Measurements from ENCODE around the gene LCN9. TPM values are rescaled to one million over a fixed set of nuclear protein-coding genes. Genes with fewer than 3 reads are reported as not detected.

LCN9 gene
- total RNA-seq = not detected

GRCh38 chr9:135662758-135663450 lies at the start of gene LCN9:
Gene LCN9, plus strand, starts transcription at chr9:135663309. Its CDS starts 13 bp downstream, at chr9:135663322.
- Mint-ChIP-seq H3K27ac (no peak within 1 kb of the TSS), H3K9me3 (no peaks in the 10 kb centered on the region), H3K36me3 (no peaks in the 10 kb centered on the region), H3K4me3 (no peak within 1 kb of the TSS), H3K4me1 (no peaks in the 10 kb centered on the region), H3K27me3 (no peaks in the 10 kb centered on the region)
- ATAC-seq (ENCODE audit: low read depth) (no peak), DNase-seq (no peak)
- POLR2A ChIA-PET = no interaction called here

DNA sequence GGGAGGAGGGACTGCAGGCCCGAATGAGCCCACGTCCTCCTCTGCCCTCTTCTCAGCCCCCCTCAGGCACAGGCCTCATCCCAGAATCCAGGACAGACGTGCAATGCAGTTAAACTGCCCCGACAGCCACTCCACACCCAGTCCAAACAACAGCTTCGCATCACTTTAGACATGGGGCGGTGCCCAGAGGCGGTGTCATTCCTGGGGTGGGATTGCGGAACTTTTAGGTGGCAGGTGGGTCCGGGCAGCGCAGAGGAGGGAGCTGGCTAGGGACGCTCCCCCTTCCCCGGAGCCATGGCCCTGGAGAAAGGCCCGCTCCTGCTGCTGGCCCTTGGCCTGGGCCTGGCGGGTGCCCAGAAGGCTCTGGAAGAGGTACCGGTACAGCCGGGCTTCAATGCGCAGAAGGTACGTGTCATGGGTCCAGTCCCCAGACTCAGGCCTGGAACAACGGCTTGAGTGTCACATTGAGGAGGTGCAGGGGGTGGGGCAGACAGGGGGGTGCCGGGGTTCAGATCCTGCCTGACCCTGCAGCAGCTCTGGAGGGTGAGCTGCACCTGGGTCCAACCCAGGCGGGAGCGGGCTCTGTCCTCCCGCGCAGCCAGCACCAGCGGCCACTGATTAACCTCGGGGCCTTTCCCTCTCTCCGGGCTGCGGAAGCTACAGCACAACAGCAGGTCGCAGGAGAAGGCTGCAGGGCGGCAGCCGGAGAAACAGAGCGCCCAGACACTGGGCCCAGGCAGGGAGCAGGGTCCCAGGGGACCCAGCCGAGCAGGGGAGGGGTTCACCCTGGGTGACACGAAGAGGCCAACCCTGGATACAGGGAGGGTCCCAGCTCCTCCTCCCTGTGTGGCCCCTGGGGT lies 48.9 kb upstream of the LCN9 start:
- POLR2A ChIA-PET = no interaction called here
- ATAC-seq (ENCODE audit: low read depth) (no peak), DNase-seq (no peak)
- Mint-ChIP-seq H3K4me1 (no peaks in the 10 kb centered on the region), H3K4me3 (no peak overlapping the region), H3K9me3 (no peaks in the 10 kb centered on the region), H3K27me3 (peaks cover 3% of the 10 kb centered on the region), H3K27ac (no peak overlapping the region), H3K36me3 (no peaks in the 10 kb centered on the region)

- no peak for DNase-seq
These were observed 48.1 kb upstream of the LCN9 start for GRCh38 chr9:135614821-135615665.

GRCh38 chr9:135615666-135616618 lies 47.2 kb upstream of the LCN9 start:
- Mint-ChIP-seq H3K4me1 (no peaks in the 10 kb centered on the region), H3K27me3 (no peaks in the 10 kb centered on the region), H3K36me3 (no peaks in the 10 kb centered on the region), H3K4me3 (no peak overlapping the region), H3K27ac (no peak overlapping the region), H3K9me3 (no peaks in the 10 kb centered on the region)
- DNase-seq (no peak), ATAC-seq (ENCODE audit: low read depth) (no peak)
- POLR2A ChIA-PET = no interaction called here

More at GRCh38 chr9:135614821-135615665, 48.1 kb upstream of the LCN9 start:
- H3K4me3 Mint-ChIP-seq = no peak overlapping the region
- no peaks in the 10 kb centered on the region for H3K36me3 Mint-ChIP-seq
- POLR2A ChIA-PET = no interaction called here
- H3K27me3 Mint-ChIP-seq = peaks cover 3% of the 10 kb centered on the region
- no peaks in the 10 kb centered on the region for H3K9me3 Mint-ChIP-seq
- ATAC-seq (ENCODE audit: low read depth) = no peak
- H3K27ac Mint-ChIP-seq = no peak overlapping the region
- H3K4me1 Mint-ChIP-seq = no peaks in the 10 kb centered on the region

- Mint-ChIP-seq H3K27me3 (peaks cover 2% of the 10 kb centered on the region), H3K9me3 (no peaks in the 10 kb centered on the region), H3K4me1 (no peaks in the 10 kb centered on the region), H3K4me3 (no peak overlapping the region), H3K27ac (no peak overlapping the region), H3K36me3 (no peaks in the 10 kb centered on the region)
- ATAC-seq (ENCODE audit: low read depth) (no peak), DNase-seq (no peak)
- POLR2A ChIA-PET = no interaction called here
These were observed 46.2 kb upstream of the LCN9 start for GRCh38 chr9:135616619-135617537.

DNA sequence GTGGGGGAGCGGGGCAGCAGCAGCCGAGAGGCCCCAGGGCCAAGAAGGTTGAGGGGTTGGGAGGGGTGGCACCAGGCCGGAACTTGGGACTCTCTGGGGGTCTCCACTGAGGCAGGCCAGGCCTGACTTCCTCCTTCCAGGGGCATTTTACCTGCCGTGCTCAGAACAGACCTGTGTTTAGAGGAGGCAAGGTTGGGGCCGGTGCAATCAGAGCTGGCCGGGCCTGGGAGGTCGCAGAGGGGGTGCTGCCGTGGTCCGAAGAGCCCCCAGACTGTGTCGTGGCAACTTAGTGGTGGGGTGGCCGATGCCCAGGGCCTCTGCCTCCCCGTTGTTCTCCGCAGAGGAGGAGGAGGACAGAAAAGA lies 45.6 kb upstream of the LCN9 start:
- DNase-seq (no peak), ATAC-seq (ENCODE audit: low read depth) (no peak)
- Mint-ChIP-seq H3K9me3 (no peaks in the 10 kb centered on the region), H3K4me1 (no peaks in the 10 kb centered on the region), H3K36me3 (no peaks in the 10 kb centered on the region), H3K27me3 (peaks cover 2% of the 10 kb centered on the region), H3K4me3 (no peak overlapping the region), H3K27ac (no peak overlapping the region)
- POLR2A ChIA-PET = no interaction called here

DNA sequence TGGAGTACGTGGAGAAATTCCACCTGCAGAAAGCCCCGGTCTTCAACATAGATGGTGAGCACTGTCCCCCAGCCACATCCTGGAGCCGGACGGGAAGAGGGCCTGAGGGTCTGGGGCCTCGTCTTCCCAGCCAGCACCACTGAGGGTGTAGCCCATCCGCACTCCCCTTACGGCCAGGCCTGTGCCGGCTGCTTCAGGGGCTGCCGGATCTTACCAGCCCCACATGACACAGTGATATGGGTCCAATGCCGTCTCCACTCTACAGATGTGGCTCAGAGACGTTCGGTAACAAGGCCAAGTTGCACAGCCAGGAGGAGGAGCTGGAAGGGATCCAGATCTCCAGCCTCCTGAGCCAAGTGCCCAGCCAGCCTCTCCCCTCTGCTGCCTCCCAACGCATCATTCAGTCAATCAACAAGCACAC lies 45.1 kb upstream of the LCN9 start:
- Mint-ChIP-seq H3K27ac (no peak overlapping the region), H3K9me3 (no peaks in the 10 kb centered on the region), H3K27me3 (peaks cover 2% of the 10 kb centered on the region), H3K4me3 (no peak overlapping the region), H3K4me1 (no peaks in the 10 kb centered on the region), H3K36me3 (no peaks in the 10 kb centered on the region)
- ATAC-seq (ENCODE audit: low read depth) (no peak), DNase-seq (no peak)
- POLR2A ChIA-PET = no interaction called here

GRCh38 chr9:135618866-135619598 lies 44.1 kb upstream of the LCN9 start:
- peaks cover 2% of the 10 kb centered on the region for H3K27me3 Mint-ChIP-seq
- ATAC-seq (ENCODE audit: low read depth) = no peak

GRCh38 chr9:135619599-135619886 lies 43.6 kb upstream of the LCN9 start:
- DNase-seq = no peak
- Mint-ChIP-seq H3K27me3 (peaks cover 2% of the 10 kb centered on the region), H3K9me3 (no peaks in the 10 kb centered on the region), H3K36me3 (no peaks in the 10 kb centered on the region), H3K4me3 (no peak overlapping the region), H3K4me1 (no peaks in the 10 kb centered on the region), H3K27ac (no peak overlapping the region)
- ATAC-seq (ENCODE audit: low read depth) = no peak
- POLR2A ChIA-PET = no interaction called here

More at GRCh38 chr9:135618866-135619598, 44.1 kb upstream of the LCN9 start:
- POLR2A ChIA-PET = no interaction called here
- H3K4me3 Mint-ChIP-seq = no peak overlapping the region
- H3K36me3 Mint-ChIP-seq = no peaks in the 10 kb centered on the region
- H3K27ac Mint-ChIP-seq = no peak overlapping the region
- no peaks in the 10 kb centered on the region for H3K4me1 Mint-ChIP-seq
- DNase-seq = no peak
- H3K9me3 Mint-ChIP-seq = no peaks in the 10 kb centered on the region

DNA sequence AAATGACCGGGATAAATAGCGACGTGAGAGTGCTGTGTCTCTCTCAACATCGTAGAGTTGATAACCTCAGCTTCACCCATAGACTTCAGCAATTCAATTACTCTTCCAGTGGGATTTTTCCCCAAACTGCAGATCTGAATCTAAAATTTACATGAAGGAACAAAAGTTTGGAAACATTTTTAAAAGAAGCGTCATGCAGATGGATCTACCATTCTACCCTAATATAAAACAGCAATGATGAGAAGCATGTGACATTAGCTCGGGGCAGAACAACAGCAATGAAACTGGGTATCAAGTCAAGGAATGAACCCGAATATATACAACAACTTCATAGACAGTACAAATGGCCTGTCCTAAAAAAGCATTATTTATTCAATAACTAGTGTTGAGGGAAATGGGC lies 42.6 kb upstream of the LCN9 start:
- POLR2A ChIA-PET = no interaction called here
- no peak for DNase-seq
- no peaks in the 10 kb centered on the region for H3K4me1 Mint-ChIP-seq
- no peak overlapping the region for H3K27ac Mint-ChIP-seq
- H3K9me3 Mint-ChIP-seq = no peaks in the 10 kb centered on the region
- H3K4me3 Mint-ChIP-seq = no peak overlapping the region
- H3K36me3 Mint-ChIP-seq = no peaks in the 10 kb centered on the region
- ATAC-seq (ENCODE audit: low read depth) = no peak
- H3K27me3 Mint-ChIP-seq = peaks cover 2% of the 10 kb centered on the region

GRCh38 chr9:135622415-135623020 lies 40.6 kb upstream of the LCN9 start:
- no peaks in the 10 kb centered on the region for H3K36me3 Mint-ChIP-seq
- peaks cover 2% of the 10 kb centered on the region for H3K27me3 Mint-ChIP-seq
- H3K27ac Mint-ChIP-seq = no peak overlapping the region
- H3K4me3 Mint-ChIP-seq = no peak overlapping the region
- H3K4me1 Mint-ChIP-seq = no peaks in the 10 kb centered on the region
- DNase-seq = no peak
- ATAC-seq (ENCODE audit: low read depth) = no peak
- POLR2A ChIA-PET = no interaction called here
- H3K9me3 Mint-ChIP-seq = peaks cover 2% of the 10 kb centered on the region
